ENCODE results near the gene GFER.

GRCh38 chr16:2029350-2029749, 45.4 kb downstream of the GFER start:
- TF ChIP-seq GFI1B (tag by site-specific recombination; IDR thresholded peaks at IDR 0.05) (no peak), ZNF302 (tag by site-specific recombination; IDR thresholded peaks at IDR 0.05; ENCODE audit: low read depth) (no peak), ZNF670 (tag by site-specific recombination; IDR thresholded peaks at IDR 0.05; ENCODE audit: low read depth) (no peak)
